ENCODE results near the gene KCNJ6.

KCNJ6 gene

DNA sequence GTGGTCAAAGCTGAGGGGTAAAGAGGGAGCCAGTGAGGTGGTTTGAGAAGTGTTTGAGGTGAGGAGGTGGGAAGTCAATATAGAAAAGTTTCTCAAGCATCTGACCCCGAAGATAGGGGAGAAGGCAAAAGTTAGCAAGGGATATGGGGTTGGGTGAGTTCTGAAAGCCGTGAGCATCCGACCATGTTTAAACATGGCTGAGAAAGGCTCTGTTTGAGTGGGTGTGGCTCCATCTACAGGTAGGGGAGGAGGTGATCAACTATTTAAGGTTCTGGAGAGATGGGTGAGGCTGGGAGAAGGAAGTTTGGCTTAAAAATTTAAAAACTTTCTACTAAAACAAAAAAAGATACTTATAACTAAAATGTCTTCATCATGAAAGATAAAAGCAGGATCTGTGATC is 273.8 kb downstream of the KCNJ6 start:
- peak; percentile 25 for DNase-seq (ENCODE audit: low spot score)

GRCh38 chr21:37639756-37640155 is 276.5 kb downstream of the KCNJ6 start:
- DNase-seq (ENCODE audit: low spot score) = no peak

GRCh38 chr21:37636152-37636860 is 280.0 kb downstream of the KCNJ6 start:
- no peak for DNase-seq (ENCODE audit: low spot score)

GRCh38 chr21:37631319-37632117 is 284.7 kb downstream of the KCNJ6 start:
- DNase-seq (ENCODE audit: low spot score) = no peak

DNA sequence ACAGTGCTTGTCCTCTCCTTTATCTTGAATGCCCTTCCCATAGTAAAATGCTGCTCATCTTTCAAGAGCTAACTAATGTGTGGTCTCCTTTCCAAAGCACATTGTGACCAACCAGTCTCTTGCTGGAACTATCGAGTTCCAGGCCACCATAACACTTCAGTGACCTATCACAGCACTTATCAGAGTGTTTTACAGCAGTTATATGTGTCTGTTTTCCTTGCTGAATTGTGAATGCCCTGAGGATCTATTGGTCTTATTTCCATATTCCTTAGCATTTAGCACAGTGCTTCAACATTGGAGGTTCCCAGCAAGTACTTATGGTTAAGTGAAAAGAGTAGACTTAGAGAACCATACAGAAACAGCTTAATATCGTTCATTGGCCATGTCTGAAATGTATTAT is 285.4 kb downstream of the KCNJ6 start:
- DNase-seq (ENCODE audit: low spot score) = no peak

- no peak for DNase-seq (ENCODE audit: low spot score)
Observed at GRCh38 chr21:37628362-37628761, 287.9 kb downstream of the KCNJ6 start.

GRCh38 chr21:37627561-37627960 is 288.7 kb downstream of the KCNJ6 start:
- DNase-seq (ENCODE audit: low spot score) = no peak

DNA sequence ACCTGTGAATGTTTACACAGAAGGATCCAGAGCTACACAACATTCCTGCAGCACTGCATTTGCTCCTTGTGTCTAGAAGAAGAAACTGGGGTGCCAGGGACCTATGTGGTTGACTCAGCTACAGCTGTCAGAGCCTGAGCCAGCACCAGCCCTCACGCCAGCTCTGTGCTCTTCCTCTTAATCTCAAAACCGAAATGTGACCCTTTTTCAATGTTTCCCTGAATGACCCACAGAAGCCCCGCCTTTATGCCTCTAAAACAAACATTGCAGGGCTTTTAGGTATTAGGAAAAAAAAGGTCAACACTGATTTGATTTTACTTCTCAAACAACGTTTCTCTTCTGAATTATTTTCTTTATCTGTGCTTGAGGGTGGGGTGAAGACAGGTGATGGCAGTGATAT is 289.2 kb downstream of the KCNJ6 start:
- DNase-seq (ENCODE audit: low spot score) = no peak

GRCh38 chr21:37626320-37626719 is 289.9 kb downstream of the KCNJ6 start:
- no peak for DNase-seq (ENCODE audit: low spot score)

DNA sequence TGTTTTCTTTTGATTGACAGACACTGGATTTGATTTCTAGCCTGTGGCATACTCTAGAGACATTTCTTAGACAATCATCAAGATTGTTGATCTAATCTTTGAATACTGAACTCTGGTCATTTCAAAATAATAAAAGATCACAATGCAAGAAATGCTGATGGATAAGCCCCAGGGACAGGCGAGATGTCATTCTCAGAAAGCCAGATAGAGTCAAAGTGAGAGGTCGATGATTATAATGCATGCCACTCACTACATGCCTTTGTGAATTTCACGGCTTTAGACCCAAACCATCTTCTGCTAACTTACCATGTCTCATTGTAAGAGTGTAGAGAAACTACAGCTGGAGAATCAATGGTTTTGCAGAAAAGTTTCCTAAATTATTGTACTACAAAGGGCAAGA is 292.6 kb downstream of the KCNJ6 start:
- no peak for DNase-seq (ENCODE audit: low spot score)

GRCh38 chr21:37623183-37623582 is 293.1 kb downstream of the KCNJ6 start:
- no peak for DNase-seq (ENCODE audit: low spot score)

- no peak for DNase-seq (ENCODE audit: low spot score)
Observed at GRCh38 chr21:37622755-37623154, 293.5 kb downstream of the KCNJ6 start.

DNA sequence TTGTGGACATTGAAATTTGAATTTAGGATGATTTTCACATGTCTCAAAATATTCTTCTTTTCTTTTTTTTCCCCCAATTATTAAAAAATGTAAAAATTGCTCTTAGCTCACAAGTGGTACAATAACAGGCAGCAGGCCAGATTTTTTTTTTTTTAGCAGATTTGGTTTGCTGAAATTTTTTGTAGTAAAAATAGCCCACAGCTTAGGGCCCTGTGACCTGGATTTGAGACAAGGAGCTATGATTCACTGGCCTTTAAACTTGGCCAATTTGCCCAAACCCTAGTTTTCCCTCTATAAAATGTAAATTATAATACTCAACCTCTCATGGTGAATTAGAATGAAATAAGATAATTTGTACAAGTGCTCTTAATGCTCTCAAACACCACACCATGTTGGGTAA is 295.9 kb downstream of the KCNJ6 start:
- no peak for DNase-seq (ENCODE audit: low spot score)

DNA sequence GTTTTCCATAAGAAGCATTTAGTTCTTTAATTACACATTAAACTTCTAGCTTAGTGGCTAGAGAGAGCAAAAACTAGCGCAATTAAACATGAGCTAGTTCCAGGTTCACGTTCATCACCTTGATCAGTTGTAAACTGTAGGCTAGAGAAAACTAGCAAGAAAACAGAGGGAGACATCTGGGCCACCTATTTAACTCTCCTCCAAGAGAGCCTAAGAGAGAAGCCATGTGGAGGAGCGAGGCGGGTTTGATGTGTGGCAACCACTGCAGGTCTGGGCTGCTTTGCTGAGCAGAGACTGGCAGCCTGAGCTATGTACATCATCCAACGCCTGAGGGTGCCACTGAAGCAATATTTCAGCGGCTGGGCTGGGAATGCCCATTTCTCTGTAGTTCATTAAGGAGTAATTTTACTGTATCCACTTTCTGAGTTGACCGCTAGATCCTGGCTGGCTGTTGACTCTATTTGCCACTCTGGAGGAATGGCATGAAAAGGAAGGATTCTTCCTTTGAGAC is 296.7 kb downstream of the KCNJ6 start:
- no peak for DNase-seq (ENCODE audit: low spot score)

DNA sequence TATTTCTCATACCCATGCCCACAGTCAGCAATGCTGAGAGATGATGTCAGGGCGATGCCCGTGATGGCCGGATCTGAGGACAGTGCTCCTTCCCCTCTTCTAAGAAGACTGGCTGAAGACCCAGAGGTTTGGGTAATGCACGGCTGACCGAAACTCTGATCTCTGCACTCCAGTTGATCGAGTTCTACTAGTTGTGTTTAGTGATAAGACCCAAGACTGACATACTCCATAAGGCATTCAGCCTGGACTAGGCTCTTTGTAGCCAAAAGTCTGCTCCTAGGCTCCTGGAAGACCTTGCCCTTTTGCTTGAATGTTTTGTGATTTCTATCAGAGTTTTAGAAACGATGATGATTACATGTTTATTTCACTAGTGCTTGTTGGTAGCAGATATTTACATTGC is 298.2 kb downstream of the KCNJ6 start:
- no peak for DNase-seq (ENCODE audit: low spot score)

DNA sequence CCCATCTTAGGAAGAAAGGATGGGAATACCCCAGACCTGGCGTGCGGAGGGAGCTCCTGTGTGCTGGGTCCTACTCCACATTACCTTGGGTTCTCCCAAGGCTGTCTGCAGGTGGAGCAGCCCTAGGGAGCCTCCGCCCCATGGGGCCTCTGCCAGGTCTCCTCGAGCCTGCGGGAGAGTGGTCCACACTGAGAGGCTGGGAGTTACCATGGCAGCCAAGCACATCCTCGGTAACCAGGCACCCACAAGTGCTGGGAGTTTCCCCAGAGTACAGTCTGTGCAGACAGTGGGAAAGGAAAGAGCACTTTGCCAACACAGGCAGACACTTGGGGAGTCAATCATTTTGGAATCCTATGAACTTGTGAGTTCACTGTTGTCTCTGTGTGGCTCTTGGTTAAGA is 300.3 kb downstream of the KCNJ6 start:
- DNase-seq (ENCODE audit: low spot score) = no peak

- no peak for DNase-seq (ENCODE audit: low spot score)
Observed at GRCh38 chr21:37614351-37614875, 301.8 kb downstream of the KCNJ6 start.

DNA sequence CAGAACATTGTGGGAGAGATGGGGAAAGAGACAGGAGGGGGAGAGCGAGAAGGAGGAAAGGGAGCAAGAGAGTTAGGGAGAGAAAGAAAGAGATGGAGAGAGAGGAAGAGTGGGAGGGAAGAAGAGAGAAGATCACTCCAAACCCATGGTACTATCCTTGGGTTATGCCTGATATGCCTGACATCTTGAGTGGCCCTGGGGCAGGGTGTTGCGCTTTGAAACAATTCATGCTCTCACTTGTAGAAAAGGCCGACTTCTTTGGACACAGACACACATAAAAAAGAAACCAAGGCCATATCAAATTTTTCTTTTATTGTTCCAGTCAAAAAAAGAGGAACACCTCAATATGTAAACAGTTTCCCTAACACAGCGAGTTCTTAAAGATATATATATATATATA is 309.2 kb downstream of the KCNJ6 start:
- DNase-seq (ENCODE audit: low spot score) = no peak

DNA sequence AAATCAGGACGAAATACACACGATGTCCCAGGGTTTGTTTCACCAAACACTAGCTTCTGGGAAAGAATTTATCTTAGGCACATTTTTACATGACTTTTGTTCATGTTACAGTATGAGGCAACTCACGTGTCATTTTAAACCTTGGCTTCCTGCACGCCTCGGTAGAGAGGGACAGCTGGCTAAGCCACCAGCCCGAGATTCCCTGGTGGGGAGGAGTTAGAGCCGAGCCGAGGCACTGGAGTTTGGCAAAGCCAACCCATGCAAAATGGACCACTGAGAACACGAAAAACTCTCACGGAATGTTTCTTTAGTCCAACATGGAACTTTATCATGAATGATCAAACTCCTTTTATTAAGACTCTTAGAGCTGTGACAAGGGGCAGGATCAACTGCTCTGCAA is 309.7 kb downstream of the KCNJ6 start:
- DNase-seq (ENCODE audit: low spot score) = no peak

DNA sequence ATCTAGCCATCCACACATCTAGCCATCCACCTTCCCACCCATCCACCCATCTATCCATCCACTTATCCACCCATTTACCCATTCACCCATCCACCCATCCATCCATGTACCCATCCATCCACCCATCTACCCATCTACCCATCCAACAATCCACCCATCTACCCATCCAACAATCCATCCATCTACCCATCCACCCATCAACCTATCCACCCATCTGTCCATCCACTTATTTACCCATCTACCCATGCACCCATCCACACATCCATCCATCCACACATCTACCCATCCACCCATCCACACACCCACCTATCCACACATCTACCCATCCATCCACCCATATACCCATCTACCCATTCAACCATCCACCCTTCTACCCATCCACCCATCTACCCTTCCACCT is 311.3 kb downstream of the KCNJ6 start:
- no peak for DNase-seq (ENCODE audit: low spot score)

DNA sequence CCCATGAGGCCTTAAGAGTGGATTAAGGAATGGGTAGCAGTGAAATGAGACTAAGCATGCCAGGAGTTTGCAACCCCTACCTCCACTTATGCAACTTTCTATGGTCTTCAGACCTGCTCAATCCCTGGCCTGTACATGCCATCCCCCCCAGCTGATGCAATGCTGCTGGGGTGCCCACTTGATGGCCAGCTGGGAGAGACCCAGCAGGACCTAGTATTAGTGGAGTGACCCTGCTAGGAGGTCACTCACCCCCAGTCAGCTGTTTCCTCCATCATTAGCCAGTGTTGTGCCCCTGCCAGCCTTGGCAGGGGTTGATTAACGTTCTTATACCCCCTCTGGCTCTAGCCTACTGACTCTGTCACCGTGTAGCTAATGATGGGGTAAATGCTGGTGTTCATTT is 313.1 kb downstream of the KCNJ6 start:
- no peak for DNase-seq (ENCODE audit: low spot score)

GRCh38 chr21:37601915-37602314 is 314.3 kb downstream of the KCNJ6 start:
- DNase-seq (ENCODE audit: low spot score) = no peak

- DNase-seq (ENCODE audit: low spot score) = no peak
Observed at GRCh38 chr21:37601027-37601426, 315.2 kb downstream of the KCNJ6 start.

All from hematopoietic multipotent progenitor cell treated with erythropoietin and hydrocortisone succinate and interleukin-3 and kit ligand, for 15 days (in vitro differentiated cells).